Coronary artery (tissue), 2 donors: ENCODE measurements around the gene SPINK9.
"Not testable (repeated sequence)": the region's sequence is repeated elsewhere in the genome, so short reads cannot be mapped to it uniquely, and the experiment has no call there.

Source experiments
- DNase-seq: peaks from one replicate; pipeline ENCODE4 v3.0.0-alpha.2; 2017; ENCODE audit warnings: low spot score
- H3K27ac ChIP-seq, 2 donors: fragments of 200-600 bp; sonication (generic); one replicate each; pipeline ENCODE4 v1.5.1; 2016 to 2019
- H3K4me3 ChIP-seq: fragments of 200-600 bp; sonication (generic); 2 replicates; pipeline ENCODE4 v1.5.1; 2016; ENCODE audit warnings: mild to moderate bottlenecking, moderate library complexity
- CTCF ChIP-seq: fragments of 200-600 bp; sonication (generic); IDR thresholded peaks from one replicate; pipeline ENCODE4 v1.5.1; 2019; ENCODE audit warnings: antibody characterized with exemption

SPINK9 gene

GRCh38 chr5:148312153-148312552 is 23.2 kb upstream of the SPINK9 start, which contains the start of gene SPINK7:
SPINK7 (plus strand) TSS chr5:148312423; CDS start chr5:148312484, 61 bp downstream.
- Histone ChIP-seq H3K4me3 (no peak within 1 kb of the TSS), H3K27ac (no peak within 1 kb of the TSS)
- no peak for DNase-seq
- TF ChIP-seq CTCF = no peak

- DNase-seq = no peak
- TF ChIP-seq CTCF = no peak
- H3K4me3 ChIP-seq = no peak overlapping the region
- no peak overlapping the region for H3K27ac ChIP-seq
Observed at GRCh38 chr5:148314187-148314586, 21.2 kb upstream of the SPINK9 start.

GRCh38 chr5:148314731-148315130 is 20.6 kb upstream of the SPINK9 start:
- no peak for TF ChIP-seq CTCF
- Histone ChIP-seq H3K4me3 (no peak overlapping the region), H3K27ac (no peak overlapping the region)
- DNase-seq = no peak

- H3K27ac ChIP-seq, DNase-seq: not testable (repeated sequence)
- peak overlapping the region; percentile 49 for H3K4me3 ChIP-seq
Observed at GRCh38 chr5:148320011-148320963, 15.1 kb upstream of the SPINK9 start.

GRCh38 chr5:148333262-148333849 is 2.0 kb upstream of the SPINK9 start:
- no peak for TF ChIP-seq CTCF
- no peak for DNase-seq
- H3K27ac ChIP-seq = no peak overlapping the region
- no peak overlapping the region for H3K4me3 ChIP-seq

- no peak for TF ChIP-seq CTCF
- no peak overlapping the region for H3K4me3 ChIP-seq
Observed at GRCh38 chr5:148336704-148337435, 1.5 kb downstream of the SPINK9 start.

GRCh38 chr5:148342371-148343045 is 7.1 kb downstream of the SPINK9 start:
- no peak for DNase-seq
- H3K27ac ChIP-seq = no peak overlapping the region
- no peak for TF ChIP-seq CTCF
- no peak overlapping the region for H3K4me3 ChIP-seq

More at GRCh38 chr5:148336704-148337435, 1.5 kb downstream of the SPINK9 start:
- H3K27ac ChIP-seq = no peak overlapping the region
- no peak for DNase-seq
